ENCODE measurements around the gene B3GNT3.

The B3GNT3 gene

GRCh38 chr19:17830567-17831418, 35.9 kb downstream of the B3GNT3 start:
- peak; percentile 46 for DNase-seq (ENCODE audit: extremely low spot score, insufficient read length, low read depth)
- no peak for FAIRE-seq

GRCh38 chr19:17831419-17831888, 36.5 kb downstream of the B3GNT3 start:
- DNase-seq (ENCODE audit: extremely low spot score, insufficient read length, low read depth), result no peak
- no peak for FAIRE-seq

- DNase-seq (ENCODE audit: extremely low spot score, insufficient read length, low read depth) (no peak), FAIRE-seq (no peak)
Observed at GRCh38 chr19:17832443-17833208, 37.7 kb downstream of the B3GNT3 start.

GRCh38 chr19:17834350-17835181, 39.6 kb downstream of the B3GNT3 start:
- FAIRE-seq (no peak), DNase-seq (ENCODE audit: extremely low spot score, insufficient read length, low read depth) (no peak)

GRCh38 chr19:17835182-17836006, 40.5 kb downstream of the B3GNT3 start:
- no peak for FAIRE-seq
- DNase-seq (ENCODE audit: extremely low spot score, insufficient read length, low read depth), result no peak

GRCh38 chr19:17836530-17836929, 41.6 kb downstream of the B3GNT3 start:
- no peak for FAIRE-seq

GRCh38 chr19:17837972-17838371, 43.0 kb downstream of the B3GNT3 start:
- no peak for FAIRE-seq

More at GRCh38 chr19:17836530-17836929, 41.6 kb downstream of the B3GNT3 start:
- DNase-seq (ENCODE audit: extremely low spot score, insufficient read length, low read depth), result no peak

GRCh38 chr19:17840019-17840418, 45.1 kb downstream of the B3GNT3 start:
- FAIRE-seq (no peak), DNase-seq (ENCODE audit: extremely low spot score, insufficient read length, low read depth) (no peak)

More at GRCh38 chr19:17837972-17838371, 43.0 kb downstream of the B3GNT3 start:
- DNase-seq (ENCODE audit: extremely low spot score, insufficient read length, low read depth), result no peak

GRCh38 chr19:17841371-17841809, 46.5 kb downstream of the B3GNT3 start:
- no peak for FAIRE-seq
- no peak for DNase-seq (ENCODE audit: extremely low spot score, insufficient read length, low read depth)

- DNase-seq (ENCODE audit: extremely low spot score, insufficient read length, low read depth) (peak; percentile 51), FAIRE-seq (no peak)
Observed at GRCh38 chr19:17841810-17842662, 47.1 kb downstream of the B3GNT3 start.

- DNase-seq (ENCODE audit: extremely low spot score, insufficient read length, low read depth), result no peak
- FAIRE-seq, result no peak
Observed at GRCh38 chr19:17842663-17843291, 47.8 kb downstream of the B3GNT3 start.

- DNase-seq (ENCODE audit: extremely low spot score, insufficient read length, low read depth) (no peak), FAIRE-seq (no peak)
Observed at GRCh38 chr19:17843292-17843827, 48.4 kb downstream of the B3GNT3 start.

- DNase-seq (ENCODE audit: extremely low spot score, insufficient read length, low read depth) (no peak), FAIRE-seq (no peak)
Observed at GRCh38 chr19:17843908-17844490, 49.1 kb downstream of the B3GNT3 start.

GRCh38 chr19:17846146-17846545, 51.2 kb downstream of the B3GNT3 start:
- FAIRE-seq, result peak; percentile 54
- DNase-seq (ENCODE audit: extremely low spot score, insufficient read length, low read depth), result no peak

GRCh38 chr19:17847538-17848366, 52.8 kb downstream of the B3GNT3 start, which contains the start of gene JAK3:
JAK3 (minus strand) TSS chr19:17847982; CDS start chr19:17844417, 3,565 bp downstream.
- FAIRE-seq, result peak; percentile 89
- peak; percentile 78 for DNase-seq (ENCODE audit: extremely low spot score, insufficient read length, low read depth)

GRCh38 chr19:17848595-17849292, 53.8 kb downstream of the B3GNT3 start:
- FAIRE-seq (no peak), DNase-seq (ENCODE audit: extremely low spot score, insufficient read length, low read depth) (no peak)
